NB4 (cell line): ENCODE measurements around the gene LCE3A.

Experiments used
- DNase-seq: peaks from one replicate; pipeline ENCODE4 v3.0.0; 2010; ENCODE audit warnings: low read depth
- H3K4me3 ChIP-seq: one replicate; pipeline ENCODE4 v1.5.1; 2011; ENCODE audit warnings: mild to moderate bottlenecking, low read depth, low read length, moderate library complexity
- MYC ChIP-seq: IDR thresholded peaks from 2 replicates; pipeline ENCODE4 v1.6.1; 2011; ENCODE audit warnings: low read depth, low read length
- POLR2A ChIP-seq: IDR thresholded peaks from 2 replicates; pipeline ENCODE4 v1.6.1; 2011; ENCODE audit warnings: mild to moderate bottlenecking; ENCODE audit not compliant: insufficient read length; ENCODE audit errors: extremely low read depth
- TF ChIP-seq, protein P1 (sequence below): IDR thresholded peaks from 2 replicates; pipeline ENCODE4 v1.6.1; 2011; ENCODE audit warnings: low read depth, low read length
- TF ChIP-seq, protein P2 (sequence below): IDR thresholded peaks from one replicate; pipeline ENCODE4 v1.5.1; 2012; ENCODE audit warnings: low read depth, low read length

Gene LCE3A

DNA sequence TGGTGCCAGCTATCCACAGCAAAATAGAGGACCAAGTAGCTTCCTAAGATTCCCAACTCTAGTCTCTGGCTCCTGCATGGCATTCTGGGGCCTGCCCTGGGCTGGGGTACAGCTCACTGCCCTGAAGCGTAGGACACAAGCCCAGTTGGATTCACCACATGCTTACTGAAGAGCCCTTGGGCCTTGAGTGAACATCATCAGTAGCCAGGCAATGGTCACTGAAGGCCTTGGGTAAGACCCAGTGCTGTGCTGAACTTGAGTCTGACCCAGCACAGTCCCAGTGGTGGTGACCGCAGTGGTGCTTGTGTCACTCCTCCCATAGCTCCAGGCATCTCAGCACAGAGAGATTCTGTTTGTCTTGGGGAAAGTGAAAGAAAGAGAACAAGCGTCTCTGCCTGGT is 7.7 kb upstream of the LCE3A start:
- DNase-seq, result no peak
- no peak for TF ChIP-seq POLR2A
- TF ChIP-seq, protein P1, sequence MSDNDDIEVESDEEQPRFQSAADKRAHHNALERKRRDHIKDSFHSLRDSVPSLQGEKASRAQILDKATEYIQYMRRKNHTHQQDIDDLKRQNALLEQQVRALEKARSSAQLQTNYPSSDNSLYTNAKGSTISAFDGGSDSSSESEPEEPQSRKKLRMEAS, result no peak
- TF ChIP-seq, protein P2, sequence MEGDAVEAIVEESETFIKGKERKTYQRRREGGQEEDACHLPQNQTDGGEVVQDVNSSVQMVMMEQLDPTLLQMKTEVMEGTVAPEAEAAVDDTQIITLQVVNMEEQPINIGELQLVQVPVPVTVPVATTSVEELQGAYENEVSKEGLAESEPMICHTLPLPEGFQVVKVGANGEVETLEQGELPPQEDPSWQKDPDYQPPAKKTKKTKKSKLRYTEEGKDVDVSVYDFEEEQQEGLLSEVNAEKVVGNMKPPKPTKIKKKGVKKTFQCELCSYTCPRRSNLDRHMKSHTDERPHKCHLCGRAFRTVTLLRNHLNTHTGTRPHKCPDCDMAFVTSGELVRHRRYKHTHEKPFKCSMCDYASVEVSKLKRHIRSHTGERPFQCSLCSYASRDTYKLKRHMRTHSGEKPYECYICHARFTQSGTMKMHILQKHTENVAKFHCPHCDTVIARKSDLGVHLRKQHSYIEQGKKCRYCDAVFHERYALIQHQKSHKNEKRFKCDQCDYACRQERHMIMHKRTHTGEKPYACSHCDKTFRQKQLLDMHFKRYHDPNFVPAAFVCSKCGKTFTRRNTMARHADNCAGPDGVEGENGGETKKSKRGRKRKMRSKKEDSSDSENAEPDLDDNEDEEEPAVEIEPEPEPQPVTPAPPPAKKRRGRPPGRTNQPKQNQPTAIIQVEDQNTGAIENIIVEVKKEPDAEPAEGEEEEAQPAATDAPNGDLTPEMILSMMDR, result no peak
- no peak for TF ChIP-seq MYC
- H3K4me3 ChIP-seq, result no peak overlapping the region

GRCh38 chr1:152626744-152627143 is 3.8 kb upstream of the LCE3A start:
- TF ChIP-seq, protein P2, result no peak
- TF ChIP-seq, protein P1, result no peak
- TF ChIP-seq MYC (no peak), POLR2A (no peak)
- DNase-seq, result no peak
- no peak overlapping the region for H3K4me3 ChIP-seq

DNA sequence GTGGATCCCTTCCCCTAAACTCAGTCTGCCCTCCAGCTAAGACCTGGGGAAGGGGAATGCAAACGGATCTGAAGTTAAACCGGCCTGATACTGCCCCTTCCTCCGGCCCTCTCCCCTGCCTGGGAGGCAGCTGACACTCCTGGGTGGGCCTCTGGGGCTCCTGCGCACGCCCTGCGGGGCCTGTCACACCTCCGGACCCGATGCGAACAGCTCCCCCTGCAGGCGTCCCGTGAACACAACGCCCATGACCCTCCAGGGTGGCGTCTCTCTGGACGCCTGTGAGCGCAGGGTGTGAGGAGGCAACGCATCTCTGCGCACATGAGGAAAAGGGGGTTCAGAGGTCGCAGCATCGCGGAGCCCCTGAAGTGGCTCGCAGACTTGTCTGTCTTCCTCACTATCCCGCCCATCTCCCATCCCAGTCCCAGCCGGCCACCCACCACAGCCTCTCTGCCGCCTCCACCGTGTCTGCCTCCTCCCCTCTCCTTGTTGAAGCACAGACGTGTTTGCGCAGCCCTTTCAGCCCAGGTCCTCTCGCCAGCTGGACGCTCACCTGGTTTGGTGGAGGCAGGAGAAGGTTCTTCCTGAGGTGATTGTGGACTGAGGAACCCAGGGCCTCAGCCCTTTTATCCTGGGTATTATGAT is 421 bp upstream of the LCE3A start:
- peak; percentile 76 for DNase-seq
- TF ChIP-seq POLR2A (no peak), MYC (no peak)
- TF ChIP-seq, protein P2, result peak; percentile 65
- TF ChIP-seq, protein P1, result no peak
- H3K4me3 ChIP-seq, result peak overlapping the region; percentile 15

- DNase-seq, result peak; percentile 55
- no peak overlapping the region for H3K4me3 ChIP-seq
- TF ChIP-seq, protein P2, result no peak
- TF ChIP-seq, protein P1, result no peak
- TF ChIP-seq MYC, result no peak
- TF ChIP-seq POLR2A, result no peak
Measured at GRCh38 chr1:152621993-152622392, 910 bp downstream of the LCE3A start.

GRCh38 chr1:152613511-152613910 is 9.4 kb downstream of the LCE3A start, which contains the start of gene LCE3B:
TSS of gene LCE3B (plus strand) at chr1:152613811. CDS start at chr1:152613811, 0 bp downstream.
- DNase-seq, result no peak
- TF ChIP-seq, protein P1, result no peak
- no peak for TF ChIP-seq POLR2A
- TF ChIP-seq, protein P2, result no peak
- TF ChIP-seq MYC, result no peak
- H3K4me3 ChIP-seq, result no peak within 1 kb of the TSS
